ENCODE results near the gene NETO2. TPM values are rescaled to one million over a fixed set of nuclear protein-coding genes. Genes with fewer than 3 reads are reported as not detected.

Gene NETO2
- total RNA-seq, 1 experiment from 2014 or later = 38.2 TPM

- intact Hi-C loops (cut with micrococcal nuclease; ENCODE audit: unreplicated experiment) = no loop called here
- no peak for ATAC-seq
Observed at GRCh38 chr16:47160422-47160821, 16.7 kb upstream of the NETO2 start.

GRCh38 chr16:47158992-47159391 lies 15.2 kb upstream of the NETO2 start:
- ChIA-PET POLR2A (no interaction called here), CTCF (no interaction called here)
- in situ Hi-C loops (cut with HindIII; ENCODE audit: low pct_unique_long_range_greater_than_20kb, low sequenced_read_pairs) (no loop called here), intact Hi-C loops (cut with micrococcal nuclease; ENCODE audit: unreplicated experiment) (no loop called here)
- Histone ChIP-seq H3K36me3 (ENCODE audit: control insufficient read depth, insufficient read depth, low read length) (no peaks in the 10 kb centered on the region), H3K4me1 (ENCODE audit: control insufficient read depth, insufficient read depth, low read length) (no peaks in the 10 kb centered on the region), H3K4me3 (ENCODE audit: low read depth in 2 of 2, low read length in 2 of 2) (no peak overlapping the region), H3K9me3 (ENCODE audit: control insufficient read depth, insufficient read depth, low read depth, low read length) (no peaks in the 10 kb centered on the region), H3K27ac (ENCODE audit: low read length) (no peak overlapping the region), H3K27me3 (ENCODE audit: control insufficient read depth, insufficient read depth, low read length) (no peaks in the 10 kb centered on the region)
- TF ChIP-seq TCF7L2 (IDR thresholded peaks at IDR 0.05; ENCODE audit: low read depth, low read length) = no peak
- no peak for TF ChIP-seq SIN3A (IDR thresholded peaks at IDR 0.05; ENCODE audit: borderline replicate concordance, insufficient read depth, low read depth, low read length)
- TF ChIP-seq REST (IDR thresholded peaks at IDR 0.05; ENCODE audit: insufficient read depth in 1 of 2, low read depth in 2 of 2, low read length in 1 of 2) = no peak
- no peak for TF ChIP-seq CTCF (IDR thresholded peaks at IDR 0.05)
- TF ChIP-seq POLR2AphosphoS5 (IDR thresholded peaks at IDR 0.05; ENCODE audit: low read depth, low read length) = no peak
- DNase-seq (ENCODE audit: low read depth, low spot score) (no peak), ATAC-seq (no peak)
- no TSS peak for BruUV-seq (replicated peaks)

More at GRCh38 chr16:47160422-47160821, 16.7 kb upstream of the NETO2 start:
- POLR2A ChIA-PET = no interaction called here
- Histone ChIP-seq H3K4me3 (ENCODE audit: low read depth in 2 of 2, low read length in 2 of 2) (no peak overlapping the region), H3K36me3 (ENCODE audit: control insufficient read depth, insufficient read depth, low read length) (no peaks in the 10 kb centered on the region), H3K27me3 (ENCODE audit: control insufficient read depth, insufficient read depth, low read length) (no peaks in the 10 kb centered on the region), H3K9me3 (ENCODE audit: control insufficient read depth, insufficient read depth, low read depth, low read length) (no peaks in the 10 kb centered on the region), H3K27ac (ENCODE audit: low read length) (no peak overlapping the region), H3K4me1 (ENCODE audit: control insufficient read depth, insufficient read depth, low read length) (no peaks in the 10 kb centered on the region)
- in situ Hi-C loops (cut with HindIII; ENCODE audit: low pct_unique_long_range_greater_than_20kb, low sequenced_read_pairs) = no loop called here
- CTCF ChIA-PET = no interaction called here
- TF ChIP-seq CTCF (IDR thresholded peaks at IDR 0.05) (no peak), TCF7L2 (IDR thresholded peaks at IDR 0.05; ENCODE audit: low read depth, low read length) (no peak), POLR2AphosphoS5 (IDR thresholded peaks at IDR 0.05; ENCODE audit: low read depth, low read length) (no peak), SIN3A (IDR thresholded peaks at IDR 0.05; ENCODE audit: borderline replicate concordance, insufficient read depth, low read depth, low read length) (no peak), REST (IDR thresholded peaks at IDR 0.05; ENCODE audit: insufficient read depth in 1 of 2, low read depth in 2 of 2, low read length in 1 of 2) (no peak)
- BruUV-seq (replicated peaks) = no TSS peak
- no peak for DNase-seq (ENCODE audit: low read depth, low spot score)
